Lower leg skin (tissue), 3 donors: Measurements from ENCODE around the gene NUP85.

ENCODE experiments used
- CTCF ChIP-seq, 3 donors: fragments of 450-650 bp; IDR thresholded peaks; one replicate each; pipeline ENCODE4 v1.5.1; 2016; ENCODE audit warnings: antibody characterized with exemption in 3 of 3, mild to moderate bottlenecking in 3 of 3, moderate library complexity in 2 of 3
- POLR2A ChIP-seq, 2 donors: fragments of 450-650 bp; IDR thresholded peaks; one replicate each; pipeline ENCODE4 v1.6.1; 2016 to 2017; ENCODE audit warnings: antibody characterized with exemption in 2 of 2, mild to moderate bottlenecking in 1 of 2, moderate library complexity in 1 of 2

- TF ChIP-seq CTCF (IDR thresholded peaks at IDR 0.05) (no peak), POLR2A (IDR thresholded peaks at IDR 0.05) (no peak)
These were observed 36.0 kb downstream of the NUP85 start for GRCh38 chr17:75241502-75241901.
